ENCODE data around the gene CX3CL1.
"Not testable (repeated sequence)": the region's sequence is repeated elsewhere in the genome, so short reads cannot be mapped to it uniquely, and the experiment has no call there.

Gene CX3CL1

GRCh38 chr16:57383276-57384247 is 11.3 kb downstream of the CX3CL1 start:
- DNase-seq, result no peak

- DNase-seq, result no peak
Measured at GRCh38 chr16:57384248-57385070, 12.2 kb downstream of the CX3CL1 start.

GRCh38 chr16:57385083-57385482 is 12.8 kb downstream of the CX3CL1 start:
- DNase-seq, result no peak

- no peak for DNase-seq
Measured at GRCh38 chr16:57386381-57386951, 14.2 kb downstream of the CX3CL1 start.

DNA sequence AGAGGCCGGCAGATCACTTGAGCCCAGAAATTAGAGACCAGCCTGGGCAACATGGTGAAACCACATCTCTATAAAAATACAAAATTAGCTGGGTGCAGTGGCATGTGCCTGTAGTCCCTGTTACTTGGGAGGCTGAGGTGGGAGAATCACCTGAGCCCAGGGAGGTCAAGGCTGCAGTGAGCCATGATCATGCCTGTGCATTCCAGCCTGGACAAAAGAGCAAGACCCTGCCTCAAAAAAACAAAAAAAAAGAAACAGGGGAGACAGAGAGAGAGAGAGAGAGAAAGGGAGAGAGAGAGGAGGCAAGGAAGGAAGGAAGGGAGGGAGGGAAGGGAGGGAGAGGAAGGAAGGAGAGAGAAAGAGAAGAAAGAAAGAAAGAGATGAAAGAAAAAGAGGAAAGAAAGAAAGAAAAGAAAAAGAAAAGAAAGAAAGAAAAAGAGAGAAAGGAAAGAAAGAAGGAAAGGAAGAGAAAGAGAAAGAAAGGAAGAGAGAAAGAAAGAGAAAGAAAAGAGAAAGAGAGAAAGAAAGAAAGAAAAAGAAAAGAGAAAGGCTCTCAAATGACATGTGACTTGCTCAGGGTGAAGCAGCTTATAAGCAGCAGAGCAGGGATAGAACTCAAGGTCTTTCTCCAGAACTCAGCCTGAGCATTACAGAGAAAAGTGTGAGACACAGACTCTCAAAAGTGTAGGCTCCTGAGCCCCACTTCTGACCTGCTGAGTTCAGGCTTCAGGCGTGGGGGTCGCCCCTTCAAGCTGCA is 15.5 kb downstream of the CX3CL1 start:
- no peak for DNase-seq

GRCh38 chr16:57388359-57389086 is 16.2 kb downstream of the CX3CL1 start:
- no peak for DNase-seq

DNA sequence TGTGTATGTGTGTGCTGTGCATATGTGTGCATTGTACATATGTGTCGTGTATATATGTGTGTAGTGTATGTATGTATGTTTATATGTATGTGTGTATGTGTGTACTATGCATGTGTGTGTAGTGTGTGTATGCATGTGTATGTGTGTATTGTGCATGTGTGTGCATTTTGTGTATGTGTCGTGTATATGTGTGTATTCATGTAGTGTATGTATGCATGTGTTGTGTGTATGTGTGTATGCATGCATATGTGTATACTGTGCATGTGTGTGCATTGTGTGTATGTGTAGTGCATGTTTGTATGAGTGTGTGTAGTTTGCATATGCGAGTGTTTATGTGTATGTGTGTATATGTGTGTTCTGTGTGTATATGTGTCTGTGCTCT is 16.8 kb downstream of the CX3CL1 start:
- no peak for DNase-seq

DNA sequence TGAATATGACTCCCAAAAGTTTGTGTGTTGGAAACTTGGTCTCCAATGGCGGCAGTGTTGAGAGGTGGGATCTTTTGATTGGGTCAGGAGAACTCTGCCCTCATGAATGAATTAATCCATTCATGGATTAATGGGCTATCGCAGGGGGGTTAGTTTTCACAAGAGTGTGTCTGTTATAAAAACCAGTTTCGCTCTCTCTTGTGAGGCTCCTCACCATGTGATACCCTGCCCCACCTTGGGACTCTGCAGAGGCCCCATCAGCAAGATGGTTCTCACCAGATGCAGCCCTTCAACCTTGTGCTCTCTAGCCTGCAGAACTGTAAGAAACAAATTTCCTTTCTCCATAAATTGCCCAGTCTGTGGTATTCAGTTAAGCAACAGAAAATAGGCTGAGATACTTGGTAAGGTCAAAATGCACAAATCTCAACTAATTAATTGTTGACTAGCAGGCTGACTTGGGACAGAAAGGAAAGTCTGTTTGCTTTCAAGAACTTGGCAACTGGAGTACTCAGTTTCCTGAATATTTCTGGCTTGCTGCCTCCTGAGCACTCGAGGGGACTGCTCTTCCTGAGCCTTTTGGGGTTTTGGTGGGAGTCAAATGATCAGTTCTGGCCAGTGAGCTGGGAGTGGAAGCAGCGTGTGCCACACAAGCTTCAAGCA is 18.5 kb downstream of the CX3CL1 start:
- DNase-seq, result no peak

DNA sequence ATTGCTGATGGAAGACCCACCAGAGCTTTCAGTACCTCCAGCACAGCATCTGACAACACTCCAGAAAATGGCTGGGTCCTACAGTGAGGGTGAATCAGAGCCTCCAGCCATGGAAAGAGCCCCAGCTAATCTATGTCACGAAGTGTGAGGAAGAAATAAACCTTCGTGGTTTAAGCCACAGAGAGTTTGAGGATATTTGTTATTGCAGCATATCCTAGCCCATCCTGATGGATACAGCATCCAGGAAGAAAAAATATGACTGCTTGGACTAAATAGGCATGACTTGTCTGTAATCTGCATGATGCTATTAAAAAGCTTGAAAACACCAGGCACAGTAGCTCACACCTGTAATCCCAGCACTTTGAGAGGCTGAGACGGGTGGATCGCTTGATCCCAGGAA is 19.0 kb downstream of the CX3CL1 start:
- no peak for DNase-seq

DNA sequence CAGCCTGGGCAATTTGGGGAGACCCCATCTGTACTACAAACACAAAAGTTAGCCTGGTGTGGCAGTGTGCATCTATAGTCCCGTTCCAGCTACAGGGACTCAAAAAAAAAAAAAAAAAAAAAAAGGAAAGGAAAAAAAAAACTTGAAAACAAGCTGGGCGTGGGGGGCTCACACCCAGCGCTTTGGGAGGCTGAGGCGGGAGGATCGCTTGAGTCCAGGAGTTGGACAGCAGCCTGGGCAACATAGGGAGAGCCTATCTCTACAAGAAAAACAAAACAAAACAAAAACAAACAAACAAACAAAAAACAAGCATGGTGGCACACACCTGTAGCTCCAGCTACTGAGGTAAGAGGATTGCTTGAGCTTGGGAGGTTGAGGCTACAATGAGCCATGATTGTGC is 19.4 kb downstream of the CX3CL1 start:
- DNase-seq, result no peak

DNA sequence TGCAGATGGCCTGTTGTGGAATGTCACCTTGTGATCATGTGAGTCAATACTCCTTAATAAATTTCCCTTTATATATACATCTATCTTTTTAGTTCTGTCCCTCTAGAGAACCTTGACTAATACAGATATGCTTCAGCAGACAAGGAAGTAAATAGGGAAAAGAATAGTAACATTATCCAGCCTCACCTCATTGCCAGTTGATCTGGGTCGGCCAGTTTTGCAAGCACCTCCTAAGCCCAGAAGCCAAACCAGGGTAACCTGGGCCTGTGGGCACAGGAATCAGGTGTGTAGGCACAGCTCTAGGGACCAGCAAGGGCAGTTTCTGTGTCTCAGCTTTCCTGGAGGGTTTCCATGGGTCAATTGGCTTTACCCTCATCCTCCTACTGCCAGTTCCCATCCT is 20.4 kb downstream of the CX3CL1 start:
- no peak for DNase-seq

GRCh38 chr16:57394444-57394843 is 22.2 kb downstream of the CX3CL1 start:
- no peak for DNase-seq

GRCh38 chr16:57395026-57395425 is 22.7 kb downstream of the CX3CL1 start:
- no peak for DNase-seq

- DNase-seq, result no peak
Measured at GRCh38 chr16:57396786-57397185, 24.5 kb downstream of the CX3CL1 start.

- DNase-seq, result not testable (repeated sequence)
Measured at GRCh38 chr16:57397493-57397892, 25.2 kb downstream of the CX3CL1 start.

GRCh38 chr16:57401943-57402640 is 29.8 kb downstream of the CX3CL1 start:
- no peak for DNase-seq

GRCh38 chr16:57403965-57404817 is 31.9 kb downstream of the CX3CL1 start, which contains the start of gene CCL17:
CCL17 (plus strand) TSS chr16:57404767; CDS start chr16:57413933, 9,166 bp downstream.
- no peak for DNase-seq

DNA sequence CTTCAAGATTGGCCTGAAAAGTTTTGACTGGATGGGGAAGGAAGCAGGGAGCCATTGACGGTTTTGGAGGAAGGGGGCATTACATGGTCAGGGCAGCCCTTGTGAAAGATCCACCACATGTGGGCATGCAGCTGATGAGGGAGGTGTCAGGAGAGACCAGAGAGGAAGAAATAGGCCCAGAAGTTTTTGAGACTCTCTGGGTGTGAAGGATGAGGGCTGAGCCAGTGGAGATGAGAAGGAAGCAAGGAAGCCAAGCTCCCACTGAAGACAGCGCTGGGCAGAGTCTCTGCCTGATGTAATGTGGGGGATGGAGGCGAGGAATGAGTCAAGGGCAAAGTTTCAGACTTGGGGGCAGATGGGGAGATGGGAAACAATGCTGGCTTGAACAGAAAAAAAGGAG is 32.8 kb downstream of the CX3CL1 start:
- DNase-seq, result no peak

GRCh38 chr16:57406881-57407280 is 34.6 kb downstream of the CX3CL1 start:
- DNase-seq, result no peak
